GM18517 (cell line): Measurements from ENCODE around the gene PLEKHM3.

Experiments used
- ATAC-seq: cut with Tn5 transposase; IDR thresholded peaks from one replicate; pipeline ENCODE4 v1.9.1; 2021; ENCODE audit warnings: mild to moderate bottlenecking, moderate library complexity; ENCODE audit not compliant: unreplicated experiment

Gene PLEKHM3, protein sequence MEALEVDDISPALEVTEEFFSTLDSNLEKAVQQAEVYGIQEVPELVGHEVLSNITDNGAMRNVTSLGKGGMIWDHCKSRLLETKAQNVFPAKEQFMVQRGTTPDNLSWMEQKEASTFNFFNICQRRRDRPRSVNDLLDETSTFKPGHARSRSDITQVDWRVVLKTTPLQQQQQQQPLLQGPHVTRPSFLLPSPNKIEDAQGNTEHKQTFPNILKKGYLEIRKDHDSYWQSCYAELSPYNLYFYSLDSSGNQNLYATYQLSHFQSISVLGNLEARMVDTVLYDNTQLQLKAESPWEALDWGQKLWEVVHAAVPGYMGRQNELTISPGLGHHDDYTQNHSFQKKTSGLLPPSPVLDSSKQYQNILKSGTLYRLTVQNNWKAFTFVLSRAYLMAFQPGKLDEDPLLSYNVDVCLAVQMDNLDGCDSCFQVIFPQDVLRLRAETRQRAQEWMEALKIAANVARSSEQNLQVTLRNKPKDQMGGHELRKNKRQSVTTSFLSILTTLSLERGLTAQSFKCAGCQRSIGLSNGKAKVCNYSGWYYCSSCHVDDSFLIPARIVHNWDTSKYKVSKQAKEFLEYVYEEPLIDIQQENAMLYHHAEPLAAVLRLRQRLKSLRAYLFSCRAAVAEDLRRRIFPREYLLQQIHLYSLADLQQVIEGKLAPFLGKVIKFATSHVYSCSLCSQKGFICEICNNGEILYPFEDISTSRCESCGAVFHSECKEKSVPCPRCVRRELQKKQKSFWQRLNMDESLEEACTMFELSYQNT

DNA sequence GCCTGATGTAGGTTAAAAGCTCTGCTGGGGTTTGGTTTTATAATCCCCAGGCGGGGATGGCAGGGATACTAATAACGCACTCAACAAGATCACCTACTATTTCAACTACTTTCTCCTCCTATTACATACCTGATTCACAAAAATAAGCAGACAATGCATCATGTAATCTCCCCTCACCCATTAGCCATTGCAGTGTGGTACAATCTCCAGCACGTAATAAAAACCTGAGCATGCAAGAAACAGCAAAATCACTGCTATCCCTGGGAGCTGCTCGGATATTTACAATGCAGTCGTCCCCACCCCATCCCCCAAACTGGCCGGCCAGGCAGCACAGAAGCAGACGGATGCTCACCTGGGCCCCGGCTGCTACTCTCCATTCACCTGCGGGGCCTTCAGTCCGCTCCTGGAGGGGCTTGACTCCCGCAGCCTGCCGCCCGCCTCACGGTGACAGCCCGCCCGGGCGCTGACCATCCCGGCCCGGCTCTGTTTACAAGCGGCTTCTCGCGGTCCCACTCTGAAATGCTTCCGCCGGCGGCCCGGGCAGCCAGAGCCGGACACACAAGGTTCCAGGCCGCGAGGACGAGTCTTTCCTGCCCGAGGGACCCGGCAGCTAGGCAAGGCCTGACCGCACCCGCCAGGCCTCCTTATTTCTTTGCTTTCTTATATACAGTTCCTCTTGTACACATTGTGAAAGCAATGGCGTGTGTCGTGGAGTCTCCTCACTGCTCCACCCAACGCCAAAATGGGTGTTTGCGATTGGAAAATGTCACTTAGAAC, at the start of gene PLEKHM3:
Gene PLEKHM3 (minus strand): TSS at position 491 of the 777 bp plus-strand sequence. CDS start 23,888 bp downstream, outside the sequence.
- ATAC-seq = peak; percentile 90

DNA sequence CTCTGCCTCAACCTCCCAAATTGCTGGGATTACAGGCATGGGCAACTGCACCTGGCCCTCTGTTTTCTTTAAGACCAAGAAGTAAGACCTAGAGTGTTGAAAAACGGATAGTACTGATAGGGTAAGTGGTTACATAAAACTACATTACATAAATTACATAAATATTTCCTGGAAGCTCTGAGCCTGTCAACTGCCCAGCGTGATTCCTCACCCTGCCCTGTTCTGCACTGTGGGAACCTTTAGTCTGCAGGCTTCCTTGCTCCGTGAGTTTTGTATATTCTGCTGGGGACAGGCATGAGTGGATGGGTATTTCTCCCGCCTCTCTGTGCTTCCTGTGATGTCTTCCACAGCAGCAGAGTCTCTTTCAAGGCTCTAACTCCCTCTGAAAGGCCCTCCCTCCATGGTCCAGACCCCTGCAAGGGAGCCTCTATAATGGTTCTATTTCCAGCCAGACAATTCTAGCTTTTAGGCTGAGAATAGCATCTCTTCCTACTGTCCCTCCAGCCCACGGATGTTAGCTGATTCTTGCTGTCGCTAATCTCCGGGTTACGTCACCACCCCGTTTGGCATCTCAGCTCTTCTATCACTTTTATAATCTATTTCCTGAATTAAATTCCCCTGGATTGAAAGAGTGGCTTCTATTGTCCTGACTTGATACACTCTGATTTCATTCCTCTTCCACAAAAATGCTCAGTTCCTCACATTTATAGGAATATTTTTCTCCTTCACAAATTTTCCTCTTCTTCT, 49.5 kb upstream of the PLEKHM3 start:
- ATAC-seq = no peak

DNA sequence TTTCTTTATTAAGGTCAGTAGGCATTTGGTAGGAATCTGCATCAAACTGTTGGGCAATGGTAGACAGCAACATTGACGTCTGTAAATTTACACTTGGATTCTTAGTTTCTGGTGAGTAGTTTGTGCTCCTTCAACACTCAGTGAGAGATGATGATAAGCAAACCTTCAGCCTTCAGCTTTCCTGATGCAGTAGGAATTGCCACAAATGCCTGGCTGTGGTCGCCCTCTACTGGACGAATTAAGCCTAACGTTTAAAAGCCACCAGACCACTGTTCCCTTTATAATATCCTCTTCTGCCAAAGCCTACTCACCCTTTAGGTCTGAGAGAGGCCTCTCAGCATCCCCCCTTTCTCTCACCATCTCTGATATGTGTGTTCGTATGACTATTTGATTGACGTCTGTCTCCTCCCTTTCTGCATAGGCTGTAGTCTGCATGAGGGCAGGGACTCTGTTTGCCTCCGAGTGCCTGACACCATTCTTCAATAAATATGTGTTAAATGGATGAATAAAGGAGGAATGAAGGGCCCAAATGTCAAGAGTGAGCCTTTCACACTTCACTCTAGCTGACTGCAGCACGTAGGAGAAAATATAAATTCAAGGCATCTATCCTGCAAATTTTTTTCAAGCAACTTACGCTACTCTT, 47.0 kb upstream of the PLEKHM3 start:
- ATAC-seq = peak; percentile 76

DNA sequence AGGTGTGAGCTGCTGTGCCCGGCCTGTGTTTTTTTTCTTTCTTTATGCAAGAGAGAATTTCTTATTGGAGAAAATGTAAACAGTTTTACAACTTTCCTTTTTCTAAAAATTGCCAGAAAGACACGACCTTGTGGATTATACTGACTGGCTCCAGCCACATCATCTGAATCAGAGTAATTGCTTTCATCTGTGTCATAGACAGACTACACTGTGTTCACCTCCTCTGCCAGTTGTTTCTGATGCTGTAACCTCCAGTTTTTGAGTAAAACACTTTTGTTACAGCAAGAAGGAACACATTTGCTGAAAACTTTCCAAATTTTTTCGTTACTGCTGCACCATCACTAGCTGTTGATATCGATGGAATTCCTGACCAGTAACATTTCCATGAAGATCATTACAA, 43.9 kb upstream of the PLEKHM3 start:
- no peak for ATAC-seq

DNA sequence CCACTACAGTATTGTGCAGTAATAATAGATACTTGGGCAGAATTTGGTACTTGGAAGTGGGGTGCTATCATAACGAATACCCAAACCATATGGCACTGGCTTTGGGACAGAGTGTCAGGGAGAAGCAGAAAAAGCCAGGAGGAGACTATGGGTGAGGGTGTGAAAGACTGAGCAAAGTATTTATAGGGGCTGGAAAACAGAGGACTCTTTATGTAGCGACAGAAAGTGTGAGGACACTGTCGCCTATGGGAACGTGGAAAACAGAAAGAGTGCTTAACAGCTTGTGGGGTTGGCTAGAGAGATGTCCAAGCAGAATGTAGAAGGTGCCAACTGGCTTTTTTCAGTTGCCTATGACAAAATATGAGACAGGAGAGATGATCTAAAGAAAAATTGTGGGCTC, 40.7 kb upstream of the PLEKHM3 start:
- no peak for ATAC-seq

DNA sequence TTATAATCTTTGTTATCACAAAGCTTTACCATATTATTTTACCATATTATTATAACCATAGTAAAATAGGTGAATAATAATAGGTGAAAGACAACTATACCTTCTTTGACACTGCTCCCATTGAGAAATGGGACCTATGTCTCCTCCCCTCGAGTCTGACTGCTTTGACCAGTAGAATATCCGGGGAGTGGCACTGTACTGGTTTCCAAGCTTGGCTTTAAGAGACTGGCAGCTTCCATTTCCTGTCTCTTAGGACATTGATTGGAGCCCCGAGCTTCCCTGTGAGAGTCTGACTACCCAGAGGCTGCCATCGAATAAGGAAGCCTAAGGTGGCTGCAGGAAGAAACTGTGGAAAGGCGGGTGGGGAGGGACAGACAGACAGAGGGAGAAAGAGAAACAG, 40.1 kb upstream of the PLEKHM3 start:
- no peak for ATAC-seq

DNA sequence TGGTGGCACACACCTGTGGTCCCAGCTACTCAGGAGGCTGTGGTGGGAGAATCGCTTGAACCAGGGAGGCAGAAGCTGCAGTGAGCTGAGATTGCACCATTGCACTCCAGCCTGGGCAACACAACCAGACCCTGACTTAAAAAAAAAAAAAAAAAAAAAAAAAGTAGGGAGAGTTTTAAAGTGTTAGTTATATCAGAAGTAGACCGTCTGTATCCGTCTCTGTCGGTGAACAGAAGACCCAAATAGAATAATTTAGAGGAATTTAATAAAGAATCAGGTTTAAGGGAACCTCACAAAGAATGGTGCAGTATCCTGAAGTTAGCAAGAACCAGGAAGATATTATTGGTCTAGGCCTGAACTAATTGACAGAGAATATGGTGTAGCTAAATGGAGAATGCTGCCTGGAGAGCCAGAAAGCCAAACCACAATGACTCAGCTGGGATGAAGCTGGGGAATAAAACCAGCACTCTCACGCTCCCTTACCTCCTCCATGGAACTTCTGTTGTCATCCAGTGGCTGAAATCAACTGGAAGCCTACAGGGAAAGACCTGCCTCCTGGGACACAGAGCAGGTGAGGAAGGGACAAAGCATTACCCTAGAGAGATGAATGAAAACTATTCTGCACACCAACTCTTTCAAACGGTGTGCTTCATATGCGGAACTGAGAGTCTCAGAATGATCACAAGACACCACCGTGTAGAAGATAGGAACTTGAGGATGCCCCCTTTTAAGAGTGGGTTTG, 39.1 kb upstream of the PLEKHM3 start:
- peak; percentile 95 for ATAC-seq

DNA sequence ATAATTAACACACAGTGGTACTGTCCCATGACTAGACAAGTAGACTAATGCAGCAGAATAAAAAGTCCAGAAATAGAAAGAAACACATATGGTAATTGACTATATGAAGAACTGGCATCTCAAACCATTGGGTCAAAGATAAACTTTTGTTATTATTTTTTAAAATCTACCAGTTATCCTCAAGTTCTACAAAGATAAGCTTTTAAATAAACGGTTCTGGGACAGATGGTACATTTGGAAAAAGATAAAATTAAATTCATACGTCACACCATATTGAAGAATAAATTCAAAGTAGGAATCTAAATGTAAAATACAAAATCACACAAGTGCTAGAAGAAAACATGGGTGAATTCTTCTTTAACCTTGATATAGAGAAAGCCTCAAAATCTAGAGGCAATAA, 37.6 kb upstream of the PLEKHM3 start:
- no peak for ATAC-seq

DNA sequence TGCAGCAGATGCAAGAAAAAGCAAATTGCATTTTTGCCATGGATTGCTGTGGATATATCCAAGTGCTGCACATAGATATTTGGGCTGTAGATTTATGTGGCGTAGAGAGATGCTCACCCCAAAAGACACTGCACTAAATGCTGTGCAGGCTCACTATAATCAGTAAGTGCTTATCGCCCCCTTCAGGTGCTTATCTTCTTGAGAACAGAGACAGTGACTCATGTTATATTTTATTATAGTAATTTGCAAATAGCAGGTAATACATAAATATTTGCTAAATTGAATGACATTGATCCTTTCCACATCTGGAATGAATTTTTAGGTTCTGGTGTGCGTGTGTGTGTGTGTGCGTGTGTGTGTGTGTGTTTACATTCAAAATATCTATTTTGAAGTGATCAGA, 36.8 kb upstream of the PLEKHM3 start:
- ATAC-seq = no peak

DNA sequence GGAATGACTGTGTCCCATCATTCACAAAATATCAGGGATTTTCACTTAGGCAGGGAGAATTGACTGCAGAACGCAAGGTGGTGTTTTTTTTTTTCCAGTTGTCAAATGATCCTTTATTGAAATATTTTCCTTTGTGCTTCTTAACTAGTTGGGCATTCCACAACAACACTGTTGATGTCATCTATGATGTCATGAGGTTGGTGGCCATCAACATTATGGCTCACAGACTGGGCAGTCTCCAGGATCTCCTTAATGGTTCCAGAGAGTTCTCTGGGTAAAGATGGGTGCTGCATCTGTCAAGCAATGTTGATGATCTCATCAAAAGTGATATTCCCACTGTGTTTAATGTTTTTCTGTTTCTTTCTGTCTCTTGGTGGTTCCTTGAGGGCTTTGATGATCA, 31.8 kb upstream of the PLEKHM3 start:
- ATAC-seq = no peak

DNA sequence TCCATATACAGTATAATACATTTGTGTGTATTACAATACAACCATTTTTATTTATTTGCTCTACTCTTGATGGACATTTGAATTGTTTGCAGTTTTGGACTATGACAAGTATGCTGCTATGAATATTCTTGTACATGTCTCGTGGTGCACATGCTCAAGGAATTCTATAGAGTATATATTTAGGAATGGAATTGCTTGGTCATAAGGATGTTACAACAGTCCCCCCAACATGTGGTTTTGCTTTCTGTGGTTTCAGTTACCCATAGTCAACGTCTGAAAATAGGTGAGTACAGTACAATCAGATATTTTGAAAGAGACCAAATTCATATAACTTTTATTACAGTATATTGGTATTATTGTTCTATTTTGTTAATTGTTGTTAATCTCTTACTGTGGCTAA, 24.1 kb upstream of the PLEKHM3 start:
- no peak for ATAC-seq

DNA sequence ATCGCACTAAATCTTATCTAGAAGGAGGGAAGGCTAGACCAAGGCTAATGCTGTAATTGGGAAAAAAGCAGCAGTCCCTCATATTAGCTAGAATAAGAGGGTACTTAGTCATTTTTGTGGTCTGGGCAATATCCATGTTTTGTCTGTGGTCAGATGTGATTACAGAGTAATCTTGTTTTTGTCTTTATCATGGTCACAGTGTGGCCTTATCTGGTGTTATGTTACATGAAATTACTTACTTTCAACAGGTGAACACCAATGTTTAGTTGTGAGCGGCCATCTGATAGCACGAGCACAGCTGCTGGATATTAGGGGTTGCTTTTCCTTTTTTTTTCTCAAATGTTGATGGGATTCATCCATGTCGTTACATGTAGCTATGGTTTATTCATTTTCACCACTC, 23.7 kb upstream of the PLEKHM3 start:
- ATAC-seq = no peak

DNA sequence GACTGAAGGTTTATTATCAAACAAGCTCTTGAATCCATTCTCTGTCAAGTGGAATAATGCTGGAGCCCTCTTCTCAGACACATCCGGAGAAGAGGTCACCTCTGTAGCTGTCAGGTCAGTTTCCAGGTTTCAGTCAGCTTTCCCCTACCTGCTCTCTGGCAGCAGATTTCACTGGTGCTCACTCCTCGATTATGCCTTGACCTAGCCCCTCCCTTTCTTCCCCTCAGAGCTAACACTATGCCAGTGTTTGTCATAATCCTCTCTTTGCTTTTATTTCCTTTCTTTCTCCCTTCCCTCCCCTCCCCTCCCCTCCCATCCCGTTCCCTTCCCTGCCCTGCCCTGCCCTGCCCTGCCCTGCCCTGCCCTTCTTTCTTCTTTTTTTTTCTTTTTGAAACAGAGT, 22.5 kb upstream of the PLEKHM3 start:
- ATAC-seq = no peak

DNA sequence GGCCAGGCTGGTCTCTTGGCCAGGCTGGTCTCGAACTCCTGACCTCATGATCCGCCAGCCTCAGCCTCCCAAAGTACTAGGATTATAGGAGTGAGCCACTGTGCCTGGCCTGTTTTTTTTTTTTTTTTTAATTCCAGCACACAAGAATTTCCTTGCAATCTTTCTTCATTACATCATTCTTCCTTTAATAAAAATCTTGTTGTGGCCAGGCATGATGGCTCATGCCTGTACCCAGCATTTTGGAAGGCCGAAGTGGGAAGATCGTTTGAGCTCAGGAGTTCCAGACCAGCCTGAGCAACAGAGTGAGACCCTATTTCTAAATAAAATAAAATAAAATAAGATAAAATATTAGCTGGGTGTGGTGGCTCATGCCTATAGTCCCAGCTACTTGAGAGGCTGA, 21.4 kb upstream of the PLEKHM3 start:
- ATAC-seq = no peak

DNA sequence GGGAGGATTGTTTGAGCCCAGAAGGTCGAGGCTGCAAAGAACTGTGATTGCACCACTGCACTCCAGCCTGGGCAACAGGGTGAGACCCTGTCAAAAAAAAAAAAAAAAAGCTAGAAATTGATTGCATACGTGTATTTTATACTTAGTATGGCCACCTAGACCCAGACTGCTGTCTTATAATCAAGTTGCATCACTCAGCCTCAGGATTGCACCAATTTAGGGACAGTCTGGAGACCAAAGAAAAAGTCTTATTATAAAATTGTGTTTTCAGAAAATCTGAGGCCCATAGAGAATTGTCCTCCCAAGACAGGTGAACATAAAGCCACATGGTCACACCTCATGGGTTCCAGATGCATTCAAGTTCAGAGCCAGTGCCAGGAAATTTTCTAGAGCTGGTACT, 17.1 kb upstream of the PLEKHM3 start:
- ATAC-seq = no peak

DNA sequence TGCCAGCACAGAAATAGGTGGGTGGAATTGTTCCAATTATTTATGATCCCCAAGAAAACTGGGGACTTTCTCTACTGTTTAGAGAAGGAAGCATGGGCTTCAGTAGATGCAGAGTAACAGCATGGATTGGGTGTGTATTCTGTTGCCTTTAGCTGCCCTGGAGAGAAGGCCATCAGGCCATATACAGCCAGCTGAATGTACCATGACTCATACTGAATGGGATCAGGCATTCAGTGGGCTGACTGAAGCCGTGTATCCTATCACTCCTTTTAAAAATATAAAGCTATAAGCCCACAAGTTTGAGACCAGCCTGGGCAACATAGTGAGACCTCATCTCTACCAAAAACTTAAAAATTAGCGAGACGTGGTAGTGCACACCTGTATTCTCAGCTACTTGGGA, 16.7 kb upstream of the PLEKHM3 start:
- no peak for ATAC-seq

DNA sequence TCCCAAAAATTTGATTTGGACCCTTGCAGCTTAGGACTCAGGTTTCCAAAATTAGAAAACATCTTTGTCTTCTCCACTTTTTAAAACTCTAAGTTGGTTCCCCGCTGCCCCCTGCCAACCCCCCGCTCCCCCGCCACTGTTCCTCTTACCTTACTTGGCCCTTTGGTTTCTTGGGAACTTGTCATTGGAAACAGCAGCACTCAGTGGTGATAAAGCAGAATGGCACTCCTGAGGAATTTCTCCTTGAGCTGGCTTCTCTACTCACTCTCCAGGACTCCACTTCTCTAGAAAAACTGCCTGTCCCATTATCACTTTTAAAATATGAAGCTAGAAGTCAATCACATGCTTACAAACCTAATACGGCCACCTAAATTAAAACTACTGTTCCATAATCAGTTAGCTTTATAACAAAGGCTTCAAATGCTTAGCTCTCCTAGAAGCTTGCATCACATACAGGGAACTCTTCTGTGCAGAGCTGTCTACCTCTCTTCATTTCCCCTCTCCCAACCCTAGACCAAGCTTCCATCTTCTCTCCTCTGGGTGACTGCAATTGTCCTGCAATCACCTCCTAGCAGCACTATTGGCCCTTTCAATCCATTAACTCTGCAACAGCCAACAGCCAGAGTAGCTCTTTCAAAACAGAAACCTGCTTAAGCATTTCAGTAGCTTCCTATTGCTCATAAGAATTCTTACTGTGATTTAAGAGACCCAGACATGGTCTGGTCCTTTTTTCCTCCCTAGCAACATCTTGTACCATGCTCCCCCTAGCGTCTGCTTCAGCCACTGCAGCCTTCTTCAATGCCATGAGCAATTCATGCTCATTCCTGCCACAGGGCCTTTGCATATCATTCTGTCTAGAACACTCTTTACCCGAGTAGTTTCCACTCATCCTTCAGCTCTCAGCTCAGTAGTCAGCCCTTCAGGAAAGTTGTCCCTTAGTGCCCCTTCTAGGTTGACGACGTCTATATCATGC, 15.2 kb upstream of the PLEKHM3 start:
- ATAC-seq = peak; percentile 82

DNA sequence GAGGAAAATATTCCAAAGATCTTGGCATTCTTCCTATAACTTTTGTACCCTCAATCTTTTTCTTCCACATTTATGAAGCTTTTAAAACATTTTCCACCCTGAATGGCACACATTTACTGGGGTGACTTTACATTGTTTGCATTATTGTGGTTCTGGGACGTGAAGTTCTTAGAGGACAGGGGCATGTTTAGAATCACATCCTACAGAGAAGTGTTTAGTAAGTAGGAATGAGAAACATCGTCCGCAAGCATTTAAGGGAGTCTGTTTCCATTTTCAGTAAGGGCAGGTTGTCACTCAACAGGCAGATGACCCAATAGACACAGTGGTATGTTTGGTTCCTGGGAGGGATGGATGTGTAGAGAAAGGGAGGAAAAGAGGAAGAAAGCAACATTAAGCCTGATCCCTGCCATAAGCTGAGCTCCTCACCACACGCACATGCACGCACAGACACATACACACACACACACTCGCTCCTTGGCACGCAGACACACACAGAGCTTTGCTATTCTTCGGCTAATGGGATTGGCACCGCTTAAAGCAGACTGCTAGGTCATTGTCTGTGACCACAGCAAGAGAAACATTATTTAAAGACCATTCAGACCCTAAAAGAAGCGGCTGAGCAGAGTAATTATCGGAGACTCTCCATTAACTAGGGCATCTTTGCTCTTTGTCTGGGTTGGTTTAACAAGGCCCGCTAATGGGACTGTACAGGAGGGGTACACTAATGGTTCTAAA, 14.2 kb upstream of the PLEKHM3 start:
- ATAC-seq = no peak
